ENCODE measurements around the gene FBXO21.
"Not testable (repeated sequence)": the region's sequence is repeated elsewhere in the genome, so short reads cannot be mapped to it uniquely, and the experiment has no call there.

FBXO21 gene

DNA sequence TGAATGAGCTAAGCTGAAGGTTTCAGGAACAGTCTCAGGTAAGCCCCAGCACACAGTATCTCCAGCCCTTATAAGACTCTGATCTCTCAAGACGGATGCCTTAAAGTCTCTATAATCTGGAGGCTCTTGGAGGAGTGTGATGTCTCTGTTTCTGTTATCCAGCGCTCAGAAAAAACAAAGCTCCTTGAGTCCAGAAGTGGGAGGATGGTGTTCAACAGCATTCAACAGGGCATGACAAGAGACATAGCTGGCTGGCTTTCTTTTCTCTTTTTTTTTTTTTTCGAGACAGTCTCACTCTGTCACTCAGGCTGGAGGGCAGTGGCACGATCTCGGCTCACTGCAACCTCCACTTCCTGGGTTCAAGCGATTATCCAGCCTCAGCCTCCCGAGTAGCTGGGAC lies 59.5 kb downstream of the FBXO21 start:
- DNase-seq = no peak

DNA sequence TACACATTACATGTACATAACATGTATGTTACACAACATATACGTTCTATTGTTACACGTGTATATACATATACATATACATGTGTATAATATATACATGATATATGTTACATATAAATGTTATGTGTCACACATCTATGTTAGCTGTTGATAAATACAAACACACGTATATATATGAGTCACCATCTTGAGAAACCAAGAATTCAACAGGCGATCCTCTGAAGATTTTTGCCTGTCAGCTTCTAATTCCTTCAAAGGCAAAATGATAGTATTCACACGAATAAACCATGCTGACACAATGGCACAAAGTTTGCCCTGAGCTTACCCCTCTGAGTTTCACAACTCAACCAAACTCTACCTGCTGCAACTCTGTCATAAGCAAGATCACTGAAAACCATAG lies 60.9 kb downstream of the FBXO21 start:
- no peak for DNase-seq

DNA sequence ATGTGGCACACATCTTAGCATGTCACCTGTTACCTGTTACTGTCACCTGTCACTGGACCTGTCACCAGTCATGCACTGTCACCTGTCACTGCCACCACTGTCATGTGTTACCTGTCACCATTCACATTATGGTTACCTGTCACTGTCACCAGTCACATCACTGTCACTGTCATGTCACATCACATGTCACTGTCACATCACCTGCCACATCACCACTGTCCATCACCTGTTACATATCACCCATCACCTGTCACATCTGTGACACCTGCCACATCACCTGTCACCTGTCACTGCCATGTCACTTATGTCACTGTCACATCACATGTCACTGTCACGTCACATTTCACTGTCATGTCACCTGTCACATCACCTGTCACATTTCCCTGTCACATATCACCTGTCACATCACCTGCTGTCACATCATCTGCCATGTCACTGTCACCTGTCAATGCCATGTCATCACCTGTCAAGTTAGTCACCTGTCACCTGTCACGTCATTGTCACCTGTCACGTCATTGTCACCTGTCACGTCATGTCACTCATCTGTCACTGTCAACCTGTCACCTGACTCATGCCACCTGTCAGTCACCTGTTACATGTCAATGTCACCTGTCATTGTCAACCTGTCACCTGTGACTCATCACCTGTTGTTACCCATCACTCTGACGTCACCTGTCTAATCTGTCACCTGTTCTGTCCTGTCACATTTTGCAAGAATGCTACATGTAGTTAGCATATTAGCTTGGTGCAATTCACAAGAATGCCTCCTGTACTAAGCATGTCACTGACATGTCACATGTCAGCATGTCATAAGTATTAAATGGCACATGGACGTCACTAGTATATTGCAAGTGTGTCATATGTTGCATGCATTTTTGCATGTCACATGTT lies 62.1 kb downstream of the FBXO21 start:
- no peak for DNase-seq

DNA sequence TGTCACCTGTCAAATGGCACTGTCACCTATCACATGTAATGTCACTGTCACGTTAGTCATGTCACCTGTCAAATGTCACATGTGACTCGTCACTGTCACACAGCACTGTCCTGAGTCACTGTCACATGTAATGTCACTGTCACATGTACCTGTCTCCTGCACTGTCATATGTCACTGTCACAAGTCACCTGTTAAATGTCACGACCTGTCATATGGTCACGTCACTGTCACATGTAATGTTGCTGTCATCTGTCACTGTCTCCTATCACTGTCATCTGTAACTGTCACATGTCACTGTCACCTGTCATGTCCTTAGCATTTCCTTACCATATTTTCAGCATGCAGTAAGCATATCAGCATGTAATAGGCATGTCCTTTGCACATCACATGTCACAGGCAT lies 63.9 kb downstream of the FBXO21 start:
- no peak for DNase-seq

DNA sequence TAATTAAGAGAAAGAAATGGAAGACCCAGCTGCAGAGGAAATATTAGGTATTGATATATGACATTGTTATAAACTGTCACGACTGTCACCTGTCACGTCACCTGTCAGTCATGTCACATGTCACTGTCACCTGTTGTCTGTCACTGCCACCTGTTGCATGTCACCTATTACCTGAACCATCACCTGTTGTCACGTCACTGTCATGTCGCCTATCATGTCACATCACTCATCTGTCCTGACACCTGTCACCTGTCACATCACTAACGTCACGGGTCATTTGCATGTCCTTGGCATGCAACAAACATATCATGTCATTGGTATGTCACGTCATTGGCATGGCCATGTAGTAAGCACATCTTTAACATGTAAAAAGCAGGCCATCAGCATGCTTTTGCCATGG lies 64.5 kb downstream of the FBXO21 start:
- DNase-seq = no peak

DNA sequence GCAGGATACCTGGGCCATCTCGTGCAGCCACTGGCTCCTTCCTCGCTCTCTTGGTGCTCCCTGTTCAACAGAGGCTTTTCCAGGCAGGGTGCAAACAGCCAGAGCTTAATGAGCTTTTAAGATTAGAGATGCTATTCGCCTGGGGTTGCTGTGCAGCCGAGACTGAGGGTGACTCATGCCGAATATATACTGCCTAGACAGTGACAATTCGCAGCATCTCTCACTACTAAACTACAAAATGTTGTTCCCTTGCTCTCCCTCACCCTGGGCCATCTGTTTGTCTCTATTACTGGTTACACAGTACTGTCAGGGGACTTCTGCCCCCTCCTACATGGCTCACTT lies 65.0 kb downstream of the FBXO21 start:
- no peak for DNase-seq

DNA sequence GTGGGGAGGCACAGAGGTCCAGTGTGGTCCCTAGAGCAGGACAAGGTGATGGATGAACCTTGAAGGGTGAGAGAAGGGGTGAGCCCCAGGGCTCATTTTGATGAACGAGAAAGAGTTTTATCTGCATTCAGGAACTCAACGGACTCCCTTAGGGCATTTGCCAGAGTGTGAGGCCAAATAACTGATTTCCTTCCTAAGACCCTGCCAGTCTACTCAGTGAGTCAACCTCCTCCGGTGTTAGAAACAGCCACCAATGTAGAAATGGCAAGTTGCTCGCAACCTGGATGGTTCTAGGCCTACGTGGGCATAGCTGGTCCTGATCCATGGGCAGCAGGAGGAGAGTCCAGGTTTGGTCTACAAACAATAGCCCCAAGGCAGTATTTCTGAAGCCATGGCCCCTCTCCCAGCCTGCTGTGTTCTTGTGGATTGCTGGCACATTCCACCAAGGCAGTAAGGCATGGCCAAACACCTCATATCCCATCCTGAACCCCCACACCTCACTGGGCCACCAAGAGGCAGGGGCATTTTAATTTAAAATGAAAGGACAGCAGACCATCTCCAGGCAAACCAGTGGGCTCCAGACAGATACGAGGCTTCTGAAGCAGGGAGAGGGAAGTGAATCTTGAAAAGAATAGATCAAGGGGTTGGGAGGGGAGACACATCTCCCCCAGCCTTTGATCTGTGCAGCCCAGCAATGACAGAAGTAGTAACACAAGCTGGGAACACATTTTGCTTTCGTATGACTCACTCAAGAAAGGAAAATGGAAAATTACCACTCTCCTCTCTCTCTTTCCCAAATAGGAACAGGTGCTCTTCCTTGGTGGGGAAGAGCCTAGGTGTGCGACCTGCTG lies 65.6 kb downstream of the FBXO21 start:
- DNase-seq = no peak

DNA sequence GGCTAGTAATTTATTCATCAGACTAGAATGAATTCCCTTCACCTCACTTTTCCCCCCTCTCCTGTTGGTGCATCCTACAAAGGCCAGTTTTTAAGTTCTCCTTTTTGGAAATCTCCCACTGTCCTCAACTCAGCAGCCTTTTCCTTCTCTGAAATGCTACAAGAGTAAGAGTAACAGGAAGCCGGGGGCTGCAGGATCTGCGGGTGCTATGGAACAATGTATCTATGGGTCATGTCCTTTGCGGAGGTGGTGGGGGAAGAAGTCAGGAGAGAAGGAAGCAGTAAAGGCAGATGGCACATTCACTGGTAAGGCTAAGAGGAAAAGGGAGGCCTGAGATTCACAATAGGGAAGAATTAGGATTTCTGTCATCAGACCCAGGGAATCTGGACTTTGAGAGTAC lies 68.8 kb downstream of the FBXO21 start:
- DNase-seq = no peak

DNA sequence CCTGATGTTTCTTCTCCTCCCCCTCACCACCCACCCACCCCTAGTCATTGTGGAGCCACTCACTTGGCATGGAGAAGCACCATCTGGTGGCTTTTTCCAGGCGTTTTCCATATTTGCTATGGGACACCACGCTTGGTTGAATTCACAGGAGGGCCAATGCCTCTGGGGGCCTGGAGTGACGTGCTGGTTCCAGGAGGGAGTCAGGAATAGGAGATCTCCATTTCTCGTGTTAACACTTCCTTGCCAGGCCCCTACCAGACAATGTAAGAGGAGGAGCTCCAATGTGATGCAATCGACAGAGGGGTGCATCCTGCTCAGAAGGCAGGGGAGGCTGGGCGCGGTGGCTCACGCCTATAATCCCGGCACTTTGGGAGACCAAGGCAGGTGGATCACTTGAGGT lies 69.5 kb downstream of the FBXO21 start:
- DNase-seq = no peak

DNA sequence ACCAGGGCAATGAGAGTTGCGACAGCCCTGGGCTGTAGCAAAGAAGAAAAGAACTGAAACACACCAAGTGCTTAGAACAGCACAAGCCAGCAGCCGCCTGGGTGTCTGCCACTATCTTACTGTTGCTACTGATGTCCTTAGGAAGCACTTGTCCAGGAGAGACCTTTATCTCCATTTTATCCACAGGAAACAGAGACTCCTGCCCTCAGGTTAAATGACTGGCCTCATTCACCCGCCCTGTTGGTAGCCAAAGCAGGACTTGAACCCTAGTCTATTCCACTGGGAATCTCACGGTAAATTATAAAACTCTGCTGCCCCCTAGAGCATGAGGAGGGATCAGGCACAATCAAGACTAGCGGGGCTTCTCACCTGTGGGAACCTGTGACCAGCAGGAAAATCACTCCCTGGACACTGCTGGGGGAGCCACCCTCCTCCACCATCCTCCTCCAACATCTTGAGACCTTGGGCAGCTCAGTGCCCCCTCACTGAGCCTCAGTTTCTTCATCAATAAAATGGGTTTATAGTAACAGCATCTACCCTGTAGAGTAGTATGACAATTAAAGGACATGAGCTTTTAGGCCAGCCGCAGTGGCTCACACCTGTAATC lies 70.6 kb downstream of the FBXO21 start:
- DNase-seq = no peak

DNA sequence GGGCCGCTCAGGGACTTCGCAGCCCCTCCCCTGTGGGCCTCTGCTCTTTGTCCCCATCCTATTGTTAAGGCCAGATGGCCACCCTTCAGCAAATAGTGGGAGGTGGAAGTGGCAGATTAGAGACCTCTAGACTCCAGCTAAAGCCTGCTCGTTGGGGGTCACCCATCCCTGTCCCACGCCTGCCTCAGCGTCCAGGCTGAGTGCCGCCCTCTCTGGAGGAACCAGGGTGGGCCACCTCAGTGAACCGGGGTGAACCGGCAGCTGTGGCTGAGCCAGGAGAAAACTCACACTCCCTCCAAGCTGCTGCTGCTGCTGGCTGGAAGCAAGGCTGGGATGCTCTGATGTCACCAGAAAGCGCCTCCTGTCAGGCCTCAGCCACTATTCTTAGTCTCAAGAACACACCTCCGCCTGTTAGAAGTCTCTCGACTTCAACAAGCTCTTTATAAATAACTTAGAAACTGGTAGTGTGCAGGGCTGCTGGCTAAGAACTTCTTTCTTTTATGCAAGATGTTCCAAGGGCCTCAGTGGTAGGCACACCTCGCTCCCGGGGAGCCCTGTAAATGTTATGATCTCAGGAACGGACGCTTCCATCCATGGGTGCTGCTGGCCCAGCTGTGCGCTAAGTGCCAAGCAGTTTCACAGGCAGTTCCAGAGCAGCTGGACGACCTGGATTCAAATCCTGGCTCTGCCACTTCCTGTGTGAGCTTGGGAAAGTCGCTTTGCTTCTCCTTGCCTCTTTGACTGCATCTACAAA lies 71.3 kb downstream of the FBXO21 start:
- DNase-seq = no peak

DNA sequence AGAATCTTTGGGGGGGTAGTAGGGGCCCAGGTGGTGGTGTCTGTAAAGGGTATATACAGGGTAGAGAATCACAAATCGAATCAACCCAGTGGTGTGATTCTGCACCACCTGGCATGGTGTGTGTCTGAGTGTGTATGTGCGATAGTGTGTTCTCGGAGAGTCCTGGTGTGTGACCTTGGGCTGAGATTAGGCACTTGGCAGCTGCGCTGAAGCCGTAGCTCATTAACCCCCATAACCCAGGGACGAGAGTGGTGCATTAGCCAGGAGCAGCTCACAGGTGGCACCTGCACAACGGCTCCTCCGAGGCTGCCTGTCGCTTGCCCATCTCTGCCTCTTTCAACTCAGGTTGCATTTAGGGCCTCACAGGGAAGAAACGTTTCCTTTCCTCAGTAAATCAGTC lies 75.5 kb downstream of the FBXO21 start:
- DNase-seq = no peak

DNA sequence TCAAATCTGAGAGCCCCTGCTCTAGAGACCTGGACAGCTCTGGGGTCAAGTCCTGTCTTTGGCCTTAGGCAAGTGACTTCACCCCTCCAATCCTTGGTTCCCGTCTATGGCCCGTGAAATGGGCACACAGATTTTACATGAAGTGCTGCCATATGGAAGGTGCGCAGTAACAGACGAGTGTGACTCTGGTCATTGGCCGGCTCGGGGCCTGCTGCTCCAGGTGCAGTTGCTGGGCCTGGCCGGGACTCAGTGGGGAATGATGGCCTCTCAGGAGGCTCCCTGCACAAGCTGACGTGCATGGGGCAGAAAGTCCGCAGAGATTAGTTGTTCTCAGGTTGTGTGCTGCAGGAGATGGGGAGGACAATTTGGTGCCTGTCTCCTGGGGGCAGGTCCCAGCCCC lies 77.0 kb downstream of the FBXO21 start:
- DNase-seq = no peak

DNA sequence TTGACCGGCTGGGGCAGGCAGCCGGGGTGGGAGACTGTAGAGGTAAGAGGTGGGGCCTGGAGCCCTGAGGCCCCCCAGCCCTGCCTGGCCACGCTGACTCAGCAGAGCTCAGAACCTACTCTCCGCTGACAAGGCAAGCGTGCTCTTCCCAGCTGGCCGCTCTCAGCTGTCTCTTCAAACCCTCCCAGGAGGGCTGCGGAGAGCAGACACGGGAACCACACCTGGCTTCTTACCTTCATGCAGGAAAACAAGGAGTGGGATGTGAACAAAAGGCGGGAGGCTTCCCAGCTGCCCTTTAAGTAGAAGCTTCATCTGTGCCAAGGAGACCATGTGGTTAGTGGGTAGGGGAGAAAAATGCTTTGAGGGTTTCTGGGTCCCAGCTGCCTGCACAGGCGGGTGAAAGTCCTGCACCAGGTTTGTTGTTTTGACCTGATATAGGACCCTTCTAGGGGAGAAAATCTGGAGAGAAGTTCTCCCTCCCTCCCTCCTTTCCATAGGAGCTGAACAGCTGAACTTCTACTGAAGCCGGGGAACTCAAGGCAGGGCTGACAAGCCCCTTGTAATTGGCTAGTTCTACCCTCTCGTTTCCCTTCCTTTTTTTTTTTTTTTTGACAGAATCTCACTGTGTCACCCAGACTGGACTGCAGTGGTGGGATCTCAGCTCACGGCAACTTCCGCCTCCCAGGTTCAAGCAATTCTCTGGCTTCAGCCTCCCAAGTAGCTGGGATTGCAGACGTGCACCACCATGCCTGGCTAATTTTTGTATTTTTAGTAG lies 78.3 kb downstream of the FBXO21 start:
- DNase-seq = no peak

DNA sequence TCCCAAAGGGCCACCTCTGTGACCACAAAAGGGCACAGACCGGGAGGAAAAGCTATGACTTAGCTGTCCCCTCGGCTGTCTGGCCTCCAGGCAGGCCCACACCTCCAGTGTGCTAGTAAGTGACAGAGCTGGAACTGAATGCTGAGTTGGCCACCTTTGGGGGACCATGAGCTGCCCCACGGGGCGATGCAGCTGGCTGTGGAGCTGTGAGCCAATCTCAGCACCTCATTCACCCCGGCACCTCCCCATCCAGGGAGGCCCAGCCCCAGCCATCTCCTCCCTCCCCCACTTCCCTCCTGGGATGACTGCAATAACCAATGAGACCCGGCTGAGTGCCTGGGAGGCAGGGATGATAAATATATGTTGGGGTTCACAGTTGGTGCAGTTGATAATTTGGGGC lies 78.9 kb downstream of the FBXO21 start:
- no peak for DNase-seq

DNA sequence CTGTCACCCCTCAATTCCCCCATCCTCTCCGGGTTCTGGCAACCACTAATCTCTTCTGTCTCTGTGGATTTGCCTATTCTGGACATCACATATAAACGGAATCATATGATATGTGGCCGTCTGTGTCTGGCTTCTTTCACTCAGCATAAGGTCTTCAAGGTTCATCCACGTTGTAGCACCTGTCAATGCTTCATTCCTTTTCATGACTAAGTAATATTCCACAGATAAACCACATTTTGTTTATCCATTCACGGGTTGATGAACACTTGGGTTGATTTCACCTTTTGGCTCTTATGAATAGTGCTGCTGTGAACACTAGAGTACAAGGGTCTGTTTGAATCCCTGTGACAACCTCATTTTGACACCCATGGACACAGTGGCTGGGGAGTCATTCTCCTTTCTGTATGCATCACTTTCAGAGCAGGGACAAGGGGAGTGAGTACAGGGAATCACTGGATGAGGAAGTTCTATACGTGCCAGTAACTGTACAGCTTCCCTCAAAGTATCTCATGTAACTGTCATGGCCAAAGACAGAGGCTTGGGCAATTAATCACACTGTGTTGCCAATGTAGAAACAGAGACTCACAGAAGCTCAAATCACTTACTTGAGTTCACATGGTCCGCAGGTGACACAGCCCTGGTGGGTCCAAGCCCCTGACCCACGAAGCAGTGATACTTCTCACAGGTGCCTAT lies 80.2 kb downstream of the FBXO21 start:
- DNase-seq = no peak

DNA sequence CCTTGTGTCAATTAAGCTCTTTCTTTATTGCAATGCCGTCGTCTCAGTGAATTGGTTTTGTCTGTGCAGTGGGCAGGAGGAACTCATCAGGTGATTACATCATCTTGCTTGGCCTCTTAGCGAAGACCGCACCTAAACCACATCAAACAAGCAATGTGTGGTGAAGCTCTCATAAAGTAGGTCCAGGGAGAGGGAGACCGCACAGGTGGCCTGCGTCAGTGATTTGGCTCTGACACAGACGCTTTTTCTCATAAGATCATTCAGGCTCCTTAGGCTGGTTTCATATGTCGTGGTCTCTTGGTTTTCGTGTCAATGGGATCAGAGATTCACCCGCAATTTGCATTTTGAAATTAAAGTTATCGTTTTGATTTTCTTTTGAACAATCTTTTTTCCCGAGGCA lies 84.4 kb downstream of the FBXO21 start:
- DNase-seq = no peak

DNA sequence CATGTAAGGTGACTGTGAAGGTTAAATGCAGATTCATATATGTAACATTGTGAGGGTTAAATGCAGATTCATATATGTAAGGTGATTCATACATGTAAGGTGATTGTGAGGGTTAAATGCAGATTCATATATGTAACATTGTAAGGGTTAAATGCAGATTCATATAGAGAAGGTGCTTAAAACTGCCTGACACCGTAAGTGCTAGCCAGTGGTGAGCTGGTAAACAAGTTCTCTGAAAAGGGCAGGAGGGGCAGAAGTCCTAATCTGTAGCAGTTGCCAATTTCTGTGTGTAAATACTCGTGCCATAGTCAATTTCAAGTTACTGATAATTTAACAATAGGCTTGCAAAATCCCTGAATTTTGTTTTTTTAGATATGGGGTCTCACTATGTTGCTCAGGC lies 86.3 kb downstream of the FBXO21 start:
- not testable (repeated sequence) for DNase-seq

DNA sequence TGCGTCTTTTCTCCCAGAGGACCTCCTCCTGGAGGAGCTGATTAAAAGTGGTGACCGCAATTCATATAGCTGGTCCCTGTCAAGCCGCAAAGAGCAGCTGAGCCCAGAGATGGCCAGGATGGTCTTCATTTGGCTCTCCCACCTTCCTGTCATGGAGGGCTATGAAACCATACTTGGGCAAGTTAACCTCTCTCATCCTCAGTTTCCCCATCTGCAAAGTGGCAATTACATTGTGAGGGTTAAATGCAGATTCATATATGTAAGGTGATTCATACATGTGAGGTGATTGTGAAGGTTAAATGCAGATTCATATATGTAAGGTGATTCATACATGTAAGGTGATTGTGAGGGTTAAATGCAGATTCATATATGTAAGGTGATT lies 87.5 kb downstream of the FBXO21 start:
- DNase-seq = no peak

DNA sequence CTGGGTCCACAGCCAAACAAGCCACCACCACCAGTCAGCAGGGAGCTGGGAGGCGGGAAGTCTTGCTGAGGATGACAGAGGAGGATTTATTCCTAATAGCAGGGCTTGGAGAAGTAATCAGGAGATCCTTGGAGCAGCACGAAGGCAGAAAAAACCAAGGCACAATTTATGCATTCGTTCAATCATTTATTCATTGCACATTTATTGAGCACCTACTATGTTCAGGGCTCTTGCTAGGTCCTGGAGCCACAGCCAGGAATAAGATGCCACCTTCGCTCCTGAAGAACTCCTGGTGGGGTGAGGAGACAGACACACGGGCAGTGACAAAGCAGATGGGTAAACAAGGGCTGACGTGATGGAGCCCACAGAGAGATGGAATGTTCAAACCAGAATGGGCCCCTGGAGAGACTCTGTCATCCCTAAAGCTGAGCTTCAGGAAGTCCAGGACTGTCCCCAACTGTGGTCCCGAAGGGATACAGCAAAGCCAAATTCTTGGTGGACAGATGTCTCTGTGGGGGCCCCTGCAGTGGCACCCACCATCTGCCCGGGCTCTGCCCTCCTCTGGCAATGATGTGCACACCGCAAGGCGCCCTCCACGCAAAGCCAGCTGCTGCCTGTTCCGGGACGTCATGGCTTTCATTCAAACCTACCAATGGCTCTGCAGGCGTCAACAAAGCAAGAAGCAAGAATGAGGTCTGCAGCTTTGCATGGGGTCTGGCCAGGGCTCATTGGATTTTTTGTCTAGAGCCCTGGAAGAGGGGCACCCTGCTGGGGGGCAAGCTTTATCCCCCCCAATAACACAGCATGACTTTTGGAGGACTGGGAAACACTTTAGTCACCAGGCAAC lies 88.1 kb downstream of the FBXO21 start:
- no peak for DNase-seq

Data from NCI-H2081 treated with DMSO at 0.1 percent for 48 hours (cell line).